Measurements from ENCODE around the gene MBIP.

MBIP gene

GRCh38 chr14:36270191-36270590 lies 50.2 kb downstream of the MBIP start:
- no peak for TF ChIP-seq CTCF (conservative IDR thresholded peaks at IDR 0.05; ENCODE audit: low read depth, low read length)
- no peak for DNase-seq (ENCODE audit: low read depth)
- no peak overlapping the region for H3K4me3 ChIP-seq (ENCODE audit: low read depth, low read length)

GRCh38 chr14:36268121-36268520 lies 52.3 kb downstream of the MBIP start:
- no peak for TF ChIP-seq CTCF (conservative IDR thresholded peaks at IDR 0.05; ENCODE audit: low read depth, low read length)
- DNase-seq (ENCODE audit: low read depth) = no peak
- H3K4me3 ChIP-seq (ENCODE audit: low read depth, low read length) = no peak overlapping the region

GRCh38 chr14:36264595-36264994 lies 55.8 kb downstream of the MBIP start:
- no peak for TF ChIP-seq CTCF (conservative IDR thresholded peaks at IDR 0.05; ENCODE audit: low read depth, low read length)
- no peak overlapping the region for H3K4me3 ChIP-seq (ENCODE audit: low read depth, low read length)
- DNase-seq (ENCODE audit: low read depth) = no peak

- TF ChIP-seq CTCF (conservative IDR thresholded peaks at IDR 0.05; ENCODE audit: low read depth, low read length) = no peak
- no peak overlapping the region for H3K4me3 ChIP-seq (ENCODE audit: low read depth, low read length)
- DNase-seq (ENCODE audit: low read depth) = no peak
These were observed 56.3 kb downstream of the MBIP start for GRCh38 chr14:36264107-36264506.

GRCh38 chr14:36260970-36261640 lies 59.3 kb downstream of the MBIP start:
- H3K4me3 ChIP-seq (ENCODE audit: low read depth, low read length) = no peak overlapping the region
- no peak for DNase-seq (ENCODE audit: low read depth)
- no peak for TF ChIP-seq CTCF (conservative IDR thresholded peaks at IDR 0.05; ENCODE audit: low read depth, low read length)

GRCh38 chr14:36258241-36258640 lies 62.2 kb downstream of the MBIP start:
- no peak for TF ChIP-seq CTCF (conservative IDR thresholded peaks at IDR 0.05; ENCODE audit: low read depth, low read length)
- DNase-seq (ENCODE audit: low read depth) = no peak
- H3K4me3 ChIP-seq (ENCODE audit: low read depth, low read length) = no peak overlapping the region

- no peak overlapping the region for H3K4me3 ChIP-seq (ENCODE audit: low read depth, low read length)
- peak; percentile 28 for DNase-seq (ENCODE audit: low read depth)
- no peak for TF ChIP-seq CTCF (conservative IDR thresholded peaks at IDR 0.05; ENCODE audit: low read depth, low read length)
These were observed 64.2 kb downstream of the MBIP start for GRCh38 chr14:36256126-36256801.

Data from choroid plexus epithelial cell (primary cell).